ENCODE measurements around the gene TPSD1.

Gene TPSD1

GRCh38 chr16:1262210-1262845 is 6.5 kb downstream of the TPSD1 start:
- Histone ChIP-seq H3K9me3 (peaks cover 4% of the 10 kb centered on the region; the same call in 1 of the 2 replicates), H3K36me3 (no peaks in the 10 kb centered on the region), H3K4me3 (ENCODE audit: low read depth, low read length) (no peak overlapping the region), H3K4me1 (no peaks in the 10 kb centered on the region), H3K27me3 (peaks cover 84% of the 10 kb centered on the region)
- DNase-seq: no peak
- TF ChIP-seq, protein P1, sequence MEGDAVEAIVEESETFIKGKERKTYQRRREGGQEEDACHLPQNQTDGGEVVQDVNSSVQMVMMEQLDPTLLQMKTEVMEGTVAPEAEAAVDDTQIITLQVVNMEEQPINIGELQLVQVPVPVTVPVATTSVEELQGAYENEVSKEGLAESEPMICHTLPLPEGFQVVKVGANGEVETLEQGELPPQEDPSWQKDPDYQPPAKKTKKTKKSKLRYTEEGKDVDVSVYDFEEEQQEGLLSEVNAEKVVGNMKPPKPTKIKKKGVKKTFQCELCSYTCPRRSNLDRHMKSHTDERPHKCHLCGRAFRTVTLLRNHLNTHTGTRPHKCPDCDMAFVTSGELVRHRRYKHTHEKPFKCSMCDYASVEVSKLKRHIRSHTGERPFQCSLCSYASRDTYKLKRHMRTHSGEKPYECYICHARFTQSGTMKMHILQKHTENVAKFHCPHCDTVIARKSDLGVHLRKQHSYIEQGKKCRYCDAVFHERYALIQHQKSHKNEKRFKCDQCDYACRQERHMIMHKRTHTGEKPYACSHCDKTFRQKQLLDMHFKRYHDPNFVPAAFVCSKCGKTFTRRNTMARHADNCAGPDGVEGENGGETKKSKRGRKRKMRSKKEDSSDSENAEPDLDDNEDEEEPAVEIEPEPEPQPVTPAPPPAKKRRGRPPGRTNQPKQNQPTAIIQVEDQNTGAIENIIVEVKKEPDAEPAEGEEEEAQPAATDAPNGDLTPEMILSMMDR (IDR thresholded peaks at IDR 0.05; ENCODE audit: low read depth, low read length): no peak

- Histone ChIP-seq H3K9me3 (peaks cover 4% of the 10 kb centered on the region; the same call in 1 of the 2 replicates), H3K4me3 (ENCODE audit: low read depth, low read length) (no peak overlapping the region), H3K4me1 (no peaks in the 10 kb centered on the region), H3K27me3 (peaks cover 84% of the 10 kb centered on the region), H3K36me3 (no peaks in the 10 kb centered on the region)
- TF ChIP-seq, protein P1 (IDR thresholded peaks at IDR 0.05; ENCODE audit: low read depth, low read length): no peak
- no peak for DNase-seq
Measured at GRCh38 chr16:1262846-1263221, 7.0 kb downstream of the TPSD1 start.

DNA sequence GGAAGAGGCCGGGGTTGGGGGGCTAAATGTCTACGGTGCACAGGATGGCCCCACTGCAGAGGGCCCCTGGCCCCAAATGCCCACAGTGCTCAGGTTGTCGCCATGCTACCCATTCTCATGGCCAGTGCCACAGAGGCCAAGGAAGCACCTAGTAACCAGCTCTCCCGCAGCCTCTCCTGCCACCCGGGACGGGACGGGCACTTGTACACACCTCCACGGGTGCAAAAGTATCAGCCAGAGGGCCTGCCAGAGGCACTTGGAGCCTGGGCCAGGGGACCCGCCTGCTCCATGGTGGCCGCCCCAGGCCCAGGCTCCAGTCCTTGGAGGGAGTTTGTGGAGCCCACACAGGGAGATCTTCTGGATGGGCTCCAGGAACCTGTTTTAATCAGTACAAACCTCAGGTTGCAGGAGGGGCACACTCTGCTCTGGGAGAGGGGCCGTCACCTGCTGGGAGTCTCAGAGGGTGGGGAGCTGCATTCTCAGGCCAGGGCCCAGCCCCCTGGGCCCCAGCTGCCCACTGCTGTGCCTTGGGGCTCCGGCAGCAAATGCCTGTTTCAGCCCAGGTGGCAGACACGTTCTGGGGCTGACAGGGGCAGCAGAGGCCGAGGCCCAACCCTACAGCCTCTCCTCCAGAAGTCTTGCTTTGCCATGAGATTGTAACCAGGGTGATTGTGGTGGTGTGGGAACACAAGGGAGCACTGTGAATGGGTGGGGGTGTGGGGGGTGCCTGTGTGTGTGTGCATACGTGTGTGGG is 7.9 kb downstream of the TPSD1 start:
- Histone ChIP-seq H3K4me3 (ENCODE audit: low read depth, low read length) (no peak overlapping the region), H3K36me3 (no peaks in the 10 kb centered on the region), H3K4me1 (no peaks in the 10 kb centered on the region), H3K27me3 (peaks cover 82% of the 10 kb centered on the region), H3K9me3 (peaks cover 4% of the 10 kb centered on the region; the same call in 1 of the 2 replicates)
- no peak for DNase-seq
- TF ChIP-seq, protein P1 (IDR thresholded peaks at IDR 0.05; ENCODE audit: low read depth, low read length): no peak

- TF ChIP-seq, protein P1 (IDR thresholded peaks at IDR 0.05; ENCODE audit: low read depth, low read length): no peak
- Histone ChIP-seq H3K27me3 (peaks cover 79% of the 10 kb centered on the region), H3K9me3 (peaks cover 4% of the 10 kb centered on the region; the same call in 1 of the 2 replicates), H3K4me1 (no peaks in the 10 kb centered on the region), H3K36me3 (no peaks in the 10 kb centered on the region), H3K4me3 (ENCODE audit: low read depth, low read length) (no peak overlapping the region)
- DNase-seq: no peak
Measured at GRCh38 chr16:1264345-1265089, 8.6 kb downstream of the TPSD1 start.

DNA sequence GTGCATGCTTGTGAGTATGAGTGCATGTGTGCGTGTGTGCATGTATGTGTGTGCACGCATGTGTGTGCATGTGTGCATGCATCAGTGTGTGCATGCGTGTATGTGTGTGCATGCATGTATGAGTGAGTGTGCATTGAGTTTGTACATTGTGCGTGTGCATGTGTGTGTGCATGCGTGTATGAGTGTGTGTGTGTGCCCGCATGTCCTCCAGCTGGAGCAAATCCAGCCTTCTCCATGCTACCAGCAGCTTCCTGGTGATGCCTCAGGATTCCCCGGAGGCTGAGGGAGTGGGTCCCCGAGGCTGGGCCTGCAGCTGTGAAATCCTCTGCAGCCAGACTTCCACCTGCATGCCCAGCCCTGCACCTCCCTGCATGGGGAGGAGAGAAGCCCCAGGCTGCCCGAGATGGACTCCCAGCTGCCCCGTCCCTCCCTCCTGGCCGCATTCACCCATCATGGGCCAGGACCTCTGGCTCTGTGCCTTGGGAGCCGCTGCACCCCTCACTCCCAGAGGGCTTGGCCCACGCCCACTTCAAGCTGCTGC is 9.3 kb downstream of the TPSD1 start:
- Histone ChIP-seq H3K36me3 (no peaks in the 10 kb centered on the region), H3K27me3 (peaks cover 79% of the 10 kb centered on the region), H3K4me3 (ENCODE audit: low read depth, low read length) (no peak overlapping the region), H3K9me3 (peaks cover 4% of the 10 kb centered on the region; the same call in 1 of the 2 replicates), H3K4me1 (no peaks in the 10 kb centered on the region)
- TF ChIP-seq, protein P1 (IDR thresholded peaks at IDR 0.05; ENCODE audit: low read depth, low read length): no peak
- DNase-seq: no peak
